HEK293T (cell line): ENCODE results near the gene FSTL4.

Experiments used
- CTCF ChIA-PET: fragments of 350-600 bp; formaldehyde crosslinking; extraction: SDS; loops from one replicate; lab custom pipeline; 2021; ENCODE audit warnings: antibody characterized with exemption, inconsistent platforms; lab: Yijun Ruan, JAX
- POLR2A ChIA-PET: fragments of 350-600 bp; formaldehyde crosslinking; extraction: SDS; loops from one replicate; lab custom pipeline; 2020; ENCODE audit warnings: antibody characterized with exemption, inconsistent platforms; lab: Yijun Ruan, JAX
- DNase-seq: peaks from one replicate; pipeline ENCODE4 v3.0.0; 2012; ENCODE audit warnings: mixed read lengths; ENCODE audit errors: extremely low spot score
- ARNT ChIP-seq: fragments of 450-650 bp; IDR thresholded peaks from 2 replicates; pipeline ENCODE4 v1.6.1; 2017; ENCODE audit warnings: mild to moderate bottlenecking
- BHLHE40 ChIP-seq: fragments of 450-650 bp; IDR thresholded peaks from 2 replicates; pipeline ENCODE4 v1.6.1; 2016; ENCODE audit warnings: mild to moderate bottlenecking, moderate library complexity, borderline replicate concordance
- CTBP1 ChIP-seq: fragments of 450-650 bp; IDR thresholded peaks from 2 replicates; pipeline ENCODE4 v1.6.1; 2016; ENCODE audit warnings: borderline replicate concordance
- ELF4 ChIP-seq: fragments of 450-650 bp; IDR thresholded peaks from 2 replicates; pipeline ENCODE4 v1.6.1; 2017; ENCODE audit warnings: antibody characterized with exemption
- FOXA1 ChIP-seq: fragments of 450-650 bp; IDR thresholded peaks from 2 replicates; pipeline ENCODE4 v1.6.1; 2016; ENCODE audit warnings: mild to moderate bottlenecking
- FOXK2 ChIP-seq: fragments of 450-650 bp; IDR thresholded peaks from 2 replicates; pipeline ENCODE4 v1.6.1; 2016; ENCODE audit warnings: mild to moderate bottlenecking
- FOXM1 ChIP-seq: fragments of 450-650 bp; IDR thresholded peaks from 2 replicates; pipeline ENCODE4 v1.6.1; 2017; ENCODE audit warnings: mild to moderate bottlenecking, borderline replicate concordance
- HDGF ChIP-seq: fragments of 450-650 bp; IDR thresholded peaks from 2 replicates; pipeline ENCODE4 v1.6.1; 2017; ENCODE audit warnings: antibody characterized with exemption, borderline replicate concordance
- L3MBTL2 ChIP-seq: fragments of 450-650 bp; conservative IDR thresholded peaks from 2 replicates; pipeline ENCODE4 v1.6.1; 2016; ENCODE audit warnings: mild to moderate bottlenecking
- LEF1 ChIP-seq: fragments of 450-650 bp; IDR thresholded peaks from 2 replicates; pipeline ENCODE4 v1.6.1; 2017; ENCODE audit warnings: mild to moderate bottlenecking, borderline replicate concordance
- NFRKB ChIP-seq: fragments of 450-650 bp; IDR thresholded peaks from 2 replicates; pipeline ENCODE4 v1.6.1; 2016; ENCODE audit warnings: mild to moderate bottlenecking, moderate library complexity
- SP1 ChIP-seq: fragments of 450-650 bp; IDR thresholded peaks from 2 replicates; pipeline ENCODE4 v1.6.1; 2017
- SUZ12 ChIP-seq: fragments of 450-650 bp; IDR thresholded peaks from 2 replicates; pipeline ENCODE4 v1.6.1; 2016; ENCODE audit warnings: mild to moderate bottlenecking
- TARDBP ChIP-seq: fragments of 450-650 bp; IDR thresholded peaks from 2 replicates; pipeline ENCODE4 v1.6.1; 2016
- ZNF384 ChIP-seq: fragments of 450-650 bp; IDR thresholded peaks from 2 replicates; pipeline ENCODE4 v1.6.1; 2016
- TF ChIP-seq, protein P1 (sequence below): fragments of 450-650 bp; IDR thresholded peaks from 2 replicates; pipeline ENCODE4 v1.6.1; 2016

The FSTL4 gene

DNA sequence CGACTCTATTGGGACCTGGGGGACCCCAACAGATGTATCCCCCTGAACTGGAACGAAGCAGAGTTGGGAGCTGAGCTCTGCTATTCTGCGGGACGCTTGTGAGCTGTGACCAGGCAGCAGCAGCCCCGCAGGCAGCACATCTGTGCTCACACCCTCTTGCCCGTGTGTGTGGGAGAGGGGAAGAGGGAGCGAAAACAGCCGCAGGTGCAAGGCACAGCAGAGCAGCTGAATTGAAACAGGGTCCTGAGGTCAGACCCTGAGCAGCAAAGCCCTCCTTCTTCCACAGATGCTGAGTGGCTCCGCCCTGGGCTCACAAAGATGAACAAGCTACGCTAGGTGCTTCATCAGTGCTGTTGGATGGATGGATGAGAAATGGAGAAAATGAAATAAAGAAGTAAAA lies 361.8 kb downstream of the FSTL4 start:
- TF ChIP-seq CTBP1 (no peak), TARDBP (no peak)
- no peak for DNase-seq
- CTCF ChIA-PET: interaction anchor here (0.7 to 1.6 kb wide), 2 partner anchors 27 to 28 kb away, joined by 3 read pairs; no protein-coding TSS in a partner anchor
- POLR2A ChIA-PET: no interaction called here

DNA sequence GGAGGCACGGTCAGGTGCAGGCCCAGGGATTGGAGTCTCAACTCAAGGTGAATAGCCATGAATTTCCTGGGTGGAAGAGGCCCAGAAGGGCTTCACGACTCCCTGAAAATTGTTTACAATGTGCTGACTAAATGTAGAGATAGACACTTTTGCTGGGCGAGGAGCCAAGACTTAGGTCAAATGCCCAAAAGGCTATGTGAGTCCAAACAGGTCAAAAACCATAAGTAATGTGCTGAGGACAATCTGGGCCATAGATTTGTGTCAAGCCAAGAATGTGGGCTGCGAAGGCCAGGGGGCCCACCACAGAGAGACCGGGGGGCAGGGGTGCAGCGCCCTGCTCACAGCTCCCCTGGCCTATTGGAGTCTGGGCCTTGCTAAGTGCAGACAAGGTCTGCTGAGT lies 362.7 kb downstream of the FSTL4 start:
- no peak for DNase-seq
- POLR2A ChIA-PET: interaction anchor here (1.4 kb wide), 1 partner anchor 9 kb away, joined by 4 read pairs; no protein-coding TSS in a partner anchor
- TF ChIP-seq, protein P1, sequence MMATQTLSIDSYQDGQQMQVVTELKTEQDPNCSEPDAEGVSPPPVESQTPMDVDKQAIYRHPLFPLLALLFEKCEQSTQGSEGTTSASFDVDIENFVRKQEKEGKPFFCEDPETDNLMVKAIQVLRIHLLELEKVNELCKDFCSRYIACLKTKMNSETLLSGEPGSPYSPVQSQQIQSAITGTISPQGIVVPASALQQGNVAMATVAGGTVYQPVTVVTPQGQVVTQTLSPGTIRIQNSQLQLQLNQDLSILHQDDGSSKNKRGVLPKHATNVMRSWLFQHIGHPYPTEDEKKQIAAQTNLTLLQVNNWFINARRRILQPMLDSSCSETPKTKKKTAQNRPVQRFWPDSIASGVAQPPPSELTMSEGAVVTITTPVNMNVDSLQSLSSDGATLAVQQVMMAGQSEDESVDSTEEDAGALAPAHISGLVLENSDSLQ: no peak
- TF ChIP-seq ELF4 (no peak), SUZ12 (no peak), FOXK2 (no peak), ARNT (no peak)
- CTCF ChIA-PET: interaction anchor here (1.6 to 6.0 kb wide), 2 partner anchors 27 to 137 kb away, joined by 3 to 53 read pairs; no protein-coding TSS in a partner anchor

DNA sequence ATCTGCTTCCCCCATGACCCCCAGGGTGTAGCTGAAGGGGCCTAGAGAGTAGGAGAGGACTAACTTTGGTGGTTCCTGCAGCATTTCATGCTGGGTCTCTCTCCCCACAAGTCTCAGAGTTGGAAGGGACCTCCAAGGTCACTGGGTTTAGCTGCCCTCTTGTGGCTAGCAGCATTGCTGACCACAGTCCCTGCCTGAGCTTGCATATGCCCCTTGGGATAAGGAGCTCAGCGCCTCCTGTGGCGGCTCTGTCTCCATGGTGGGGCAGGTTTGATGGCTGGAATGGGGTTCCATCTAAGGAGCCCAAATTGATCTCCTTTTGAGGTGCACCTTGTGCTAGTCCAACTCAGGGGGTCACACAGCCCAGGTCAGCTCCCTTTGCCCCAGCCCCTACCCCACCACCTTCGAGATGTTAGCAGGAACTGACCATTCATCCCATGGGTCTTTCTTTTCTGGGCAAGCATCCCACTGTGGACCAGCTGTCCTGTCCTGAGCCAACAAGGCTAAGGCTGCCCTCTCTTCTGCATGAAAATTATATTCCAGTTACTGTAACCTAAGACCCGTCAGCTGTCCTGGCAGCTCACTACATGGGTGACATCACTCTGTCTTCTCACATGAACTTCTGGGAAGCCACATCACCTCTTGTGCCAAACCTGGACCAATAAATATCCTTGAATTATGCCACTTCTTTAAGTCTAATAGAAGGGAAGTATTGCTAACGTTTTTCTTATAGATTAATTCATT lies 364.3 kb downstream of the FSTL4 start:
- POLR2A ChIA-PET: no interaction called here

DNA sequence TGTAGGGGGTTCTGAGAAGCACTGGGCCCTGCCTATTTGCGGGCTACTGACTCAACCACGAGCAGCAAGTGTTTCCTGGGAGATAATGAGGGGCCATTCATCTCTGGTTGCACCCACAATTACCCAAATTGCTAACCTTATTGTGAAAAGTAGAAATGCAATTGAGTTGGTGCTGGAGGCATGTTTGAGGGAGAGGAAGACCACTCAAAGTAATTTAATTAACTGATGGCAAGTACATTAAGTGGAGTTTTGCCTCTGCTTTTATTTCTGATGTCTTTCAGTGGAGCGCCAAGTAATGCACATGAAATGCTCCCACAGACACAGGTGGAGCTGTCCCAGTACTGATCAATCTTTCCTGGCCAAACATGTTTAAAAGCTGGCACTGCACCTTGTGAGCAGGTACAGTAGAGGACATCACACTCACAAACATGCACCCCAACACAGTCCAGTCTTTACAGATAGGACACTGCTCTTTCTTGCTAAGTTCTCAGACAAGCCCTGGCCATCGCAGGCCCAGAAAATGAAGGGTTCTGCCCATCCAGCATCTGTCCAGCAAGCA lies 365.1 kb downstream of the FSTL4 start:
- ChIA-PET POLR2A (no interaction called here), CTCF (interaction anchor here (0.7 to 6.0 kb wide), 9 partner anchors 8 to 134 kb away, joined by 3 to 53 read pairs (median 4); no protein-coding TSS in a partner anchor)
- TF ChIP-seq TARDBP (no peak), ARNT (no peak), ELF4 (no peak), HDGF (no peak), L3MBTL2 (no peak), CTBP1 (no peak), ZNF384 (no peak), SP1 (no peak), LEF1 (no peak), BHLHE40 (no peak), FOXM1 (no peak)
- TF ChIP-seq, protein P1: no peak
- DNase-seq: no peak

More for the DNA sequence above, 364.3 kb downstream of the FSTL4 start:
- TF ChIP-seq SUZ12 (no peak), ARNT (no peak), NFRKB (no peak), TARDBP (no peak), BHLHE40 (no peak), SP1 (no peak), L3MBTL2 (no peak), FOXK2 (no peak), FOXM1 (no peak), LEF1 (no peak), CTBP1 (no peak), FOXA1 (no peak), HDGF (no peak), ZNF384 (no peak)
- TF ChIP-seq, protein P1: no peak
- peak; percentile 32 for DNase-seq
- CTCF ChIA-PET: interaction anchor here (0.5 to 6.0 kb wide), 17 partner anchors 9 to 888 kb away, joined by 3 to 53 read pairs (median 4); no protein-coding TSS in a partner anchor

DNA sequence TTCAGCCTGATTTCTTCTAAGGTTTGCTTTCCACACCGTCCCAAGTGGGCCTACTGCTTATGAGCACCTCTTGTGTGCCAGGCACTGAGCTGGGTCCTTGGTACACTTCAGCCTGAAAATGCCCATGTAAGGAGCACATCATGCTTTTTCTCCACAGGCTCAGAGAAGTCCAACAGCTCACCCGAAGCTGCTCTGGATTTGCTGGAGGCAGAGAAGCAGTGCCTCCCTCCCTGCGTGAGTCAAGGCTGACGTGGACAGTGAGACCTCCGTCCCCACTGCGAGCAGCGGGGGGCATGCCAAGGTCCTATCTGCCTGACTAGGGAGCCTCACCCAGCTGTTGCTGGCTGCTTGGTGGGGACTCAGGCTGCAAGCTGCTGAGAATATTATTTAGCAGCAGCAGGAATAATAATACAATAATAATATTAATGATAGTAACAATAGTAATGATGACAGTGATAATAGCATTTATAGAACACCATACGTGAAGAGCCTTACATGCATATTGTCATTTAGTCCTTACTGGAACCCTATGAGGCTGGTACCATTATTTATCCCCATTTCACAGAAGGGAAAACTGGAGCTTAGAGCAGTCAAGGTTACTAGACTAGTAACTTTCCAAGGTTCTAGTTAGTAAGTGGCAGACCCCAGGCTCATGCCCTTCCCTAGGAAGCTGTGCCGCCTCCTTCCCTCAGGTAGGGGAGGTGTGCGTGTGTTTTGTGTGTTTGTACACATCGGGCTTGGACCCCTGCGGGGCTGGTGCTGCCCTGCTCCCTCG lies 365.8 kb downstream of the FSTL4 start:
- POLR2A ChIA-PET: interaction anchor here (1.1 kb wide), 1 partner anchor 127 kb away, joined by 3 read pairs; no protein-coding TSS in a partner anchor
- CTCF ChIA-PET: interaction anchor here (1.4 to 6.0 kb wide), 3 partner anchors 22 to 134 kb away, joined by 3 to 53 read pairs (median 10); no protein-coding TSS in a partner anchor
- TF ChIP-seq, protein P1: no peak
- TF ChIP-seq ZNF384: no peak
- TF ChIP-seq FOXK2: no peak
- no peak for TF ChIP-seq NFRKB
- TF ChIP-seq CTBP1: no peak
- TF ChIP-seq FOXA1: no peak
- TF ChIP-seq LEF1: no peak
- DNase-seq: no peak
